ENCODE data around the gene GASK1B. TPM values are rescaled to one million over a fixed set of nuclear protein-coding genes. Genes with fewer than 3 reads are reported as not detected.

Gene GASK1B
- polyA plus RNA-seq, 1 donor (not counting 4 experiments of a cell fraction or from before 2014, with no cell fraction given) = 2.1 TPM

- DNase-seq (ENCODE audit: low read depth, low spot score) = no peak
- H3K4me2 ChIP-seq (ENCODE audit: control insufficient read depth, extremely low read depth, insufficient read depth, low read depth, low read length) = no peak overlapping the region
- no peaks in the 10 kb centered on the region for H3K9me1 ChIP-seq (ENCODE audit: control insufficient read depth, extremely low read depth, insufficient read depth, low read length)
- H3K4me3 ChIP-seq (ENCODE audit: control insufficient read depth in 2 of 3, extremely low read depth in 1 of 3, insufficient read depth in 2 of 3, low read depth in 1 of 3, low read length in 3 of 3) = no peak overlapping the region
- H3K9me3 ChIP-seq (ENCODE audit: control insufficient read depth, low read depth, low read length) = no peaks in the 10 kb centered on the region
- no peak for FAIRE-seq
- dilution Hi-C loops (cut with MboI; ENCODE audit: extremely low pct_ligation_motif_present, low sequenced_read_pairs) = loop anchor here (25.0 kb wide), 1 partner anchor 180 kb away; no protein-coding TSS in a partner anchor
- H3K36me3 ChIP-seq (ENCODE audit: control insufficient read depth in 2 of 2, extremely low read depth in 1 of 2, insufficient read depth in 2 of 2, low read length in 2 of 2) = no peaks in the 10 kb centered on the region
- no peak overlapping the region for H3K9ac ChIP-seq (ENCODE audit: control insufficient read depth, extremely low read depth, insufficient read depth, low read length)
- H3K4me1 ChIP-seq (ENCODE audit: control insufficient read depth, extremely low read depth, insufficient read depth, low read length) = no peaks in the 10 kb centered on the region
- H3K27ac ChIP-seq (ENCODE audit: control insufficient read depth, insufficient read depth, low read length) = no peak overlapping the region
- no peaks in the 10 kb centered on the region for H3K27me3 ChIP-seq (ENCODE audit: control insufficient read depth, extremely low read depth, insufficient read depth, low read length)
- H3K79me2 ChIP-seq (ENCODE audit: control insufficient read depth, insufficient read depth, low read length) = no peaks in the 10 kb centered on the region
- TF ChIP-seq CTCF (optimal IDR thresholded peaks at IDR 0.05 in 1 of 3, IDR thresholded peaks at IDR 0.05 in 1 of 3, conservative IDR thresholded peaks at IDR 0.05 in 1 of 3; ENCODE audit: extremely low read depth in 1 of 3, insufficient read depth in 2 of 3, low read length in 3 of 3) (no peak), EZH2 (IDR thresholded peaks at IDR 0.05; ENCODE audit: low read length) (no peak)
- no peaks in the 10 kb centered on the region for H4K20me1 ChIP-seq (ENCODE audit: control insufficient read depth, extremely low read depth, insufficient read depth, low read length)
- H2AFZ ChIP-seq (ENCODE audit: control insufficient read depth, low read length) = peak overlapping the region; percentile 11
These were observed 19.8 kb upstream of the GASK1B start for GRCh38 chr4:158192439-158193158.

- dilution Hi-C loops (cut with MboI; ENCODE audit: extremely low pct_ligation_motif_present, low sequenced_read_pairs) = loop anchor here (25.0 kb wide), 1 partner anchor 178 kb away; no protein-coding TSS in a partner anchor
- H3K9me3 ChIP-seq (ENCODE audit: control insufficient read depth, low read depth, low read length) = no peaks in the 10 kb centered on the region
- no peak for FAIRE-seq
- H3K27ac ChIP-seq (ENCODE audit: control insufficient read depth, insufficient read depth, low read length) = no peak overlapping the region
- H3K4me1 ChIP-seq (ENCODE audit: control insufficient read depth, extremely low read depth, insufficient read depth, low read length) = no peaks in the 10 kb centered on the region
- no peaks in the 10 kb centered on the region for H3K27me3 ChIP-seq (ENCODE audit: control insufficient read depth, extremely low read depth, insufficient read depth, low read length)
- no peak overlapping the region for H3K9ac ChIP-seq (ENCODE audit: control insufficient read depth, extremely low read depth, insufficient read depth, low read length)
- TF ChIP-seq EZH2 (IDR thresholded peaks at IDR 0.05; ENCODE audit: low read length) = no peak
- no peak for TF ChIP-seq CTCF (optimal IDR thresholded peaks at IDR 0.05 in 1 of 3, IDR thresholded peaks at IDR 0.05 in 1 of 3, conservative IDR thresholded peaks at IDR 0.05 in 1 of 3; ENCODE audit: extremely low read depth in 1 of 3, insufficient read depth in 2 of 3, low read length in 3 of 3)
- no peaks in the 10 kb centered on the region for H4K20me1 ChIP-seq (ENCODE audit: control insufficient read depth, extremely low read depth, insufficient read depth, low read length)
- H2AFZ ChIP-seq (ENCODE audit: control insufficient read depth, low read length) = no peak overlapping the region
- no peak overlapping the region for H3K4me3 ChIP-seq (ENCODE audit: control insufficient read depth in 2 of 3, extremely low read depth in 1 of 3, insufficient read depth in 2 of 3, low read depth in 1 of 3, low read length in 3 of 3)
- no peaks in the 10 kb centered on the region for H3K36me3 ChIP-seq (ENCODE audit: control insufficient read depth in 2 of 2, extremely low read depth in 1 of 2, insufficient read depth in 2 of 2, low read length in 2 of 2)
- DNase-seq (ENCODE audit: low read depth, low spot score) = no peak
- H3K79me2 ChIP-seq (ENCODE audit: control insufficient read depth, insufficient read depth, low read length) = no peaks in the 10 kb centered on the region
- H3K9me1 ChIP-seq (ENCODE audit: control insufficient read depth, extremely low read depth, insufficient read depth, low read length) = no peaks in the 10 kb centered on the region
- no peak overlapping the region for H3K4me2 ChIP-seq (ENCODE audit: control insufficient read depth, extremely low read depth, insufficient read depth, low read depth, low read length)
These were observed 17.9 kb upstream of the GASK1B start for GRCh38 chr4:158190718-158191117.
